GM18858 (cell line): ENCODE data around the gene APOL1.
"Not testable (repeated sequence)": the region's sequence is repeated elsewhere in the genome, so short reads cannot be mapped to it uniquely, and the experiment has no call there.

Source experiments
- ATAC-seq: cut with Tn5 transposase; IDR thresholded peaks from one replicate; pipeline ENCODE4 v1.9.1; 2021; ENCODE audit not compliant: unreplicated experiment

APOL1 gene

GRCh38 chr22:36252754-36253522, at the start of gene APOL1:
Gene APOL1 (plus strand): TSS chr22:36253133. CDS start chr22:36254956, 1,823 bp downstream.
- ATAC-seq = no peak

- not testable (repeated sequence) for ATAC-seq
Observed at GRCh38 chr22:36203441-36203840, 49.5 kb upstream of the APOL1 start.

GRCh38 chr22:36204001-36204631, 48.8 kb upstream of the APOL1 start:
- no peak for ATAC-seq

GRCh38 chr22:36204632-36205015, 48.3 kb upstream of the APOL1 start:
- no peak for ATAC-seq

- not testable (repeated sequence) for ATAC-seq
Observed at GRCh38 chr22:36205573-36205972, 47.4 kb upstream of the APOL1 start.

GRCh38 chr22:36206255-36206654, 46.7 kb upstream of the APOL1 start:
- ATAC-seq = no peak

GRCh38 chr22:36208162-36208765, 44.7 kb upstream of the APOL1 start:
- ATAC-seq = no peak

GRCh38 chr22:36208914-36209313, 44.0 kb upstream of the APOL1 start:
- no peak for ATAC-seq

GRCh38 chr22:36209488-36209908, 43.4 kb upstream of the APOL1 start:
- not testable (repeated sequence) for ATAC-seq

- ATAC-seq = no peak
Observed at GRCh38 chr22:36210224-36210623, 42.7 kb upstream of the APOL1 start.

GRCh38 chr22:36211237-36211861, 41.6 kb upstream of the APOL1 start:
- no peak for ATAC-seq

GRCh38 chr22:36212901-36213300, 40.0 kb upstream of the APOL1 start:
- ATAC-seq = no peak

GRCh38 chr22:36213586-36213985, 39.3 kb upstream of the APOL1 start:
- no peak for ATAC-seq

GRCh38 chr22:36215981-36216380, 37.0 kb upstream of the APOL1 start:
- no peak for ATAC-seq

GRCh38 chr22:36218648-36219193, 34.2 kb upstream of the APOL1 start:
- no peak for ATAC-seq

GRCh38 chr22:36220451-36220921, 32.4 kb upstream of the APOL1 start:
- no peak for ATAC-seq

- ATAC-seq = no peak
Observed at GRCh38 chr22:36221799-36222751, 30.9 kb upstream of the APOL1 start.

- ATAC-seq = no peak
Observed at GRCh38 chr22:36222887-36223450, 30.0 kb upstream of the APOL1 start.

- no peak for ATAC-seq
Observed at GRCh38 chr22:36223504-36223903, 29.4 kb upstream of the APOL1 start.

GRCh38 chr22:36224245-36224644, 28.7 kb upstream of the APOL1 start:
- ATAC-seq = no peak
